HepG2 (cell line): ENCODE results near the gene PDE6C. TPM values are rescaled to one million over a fixed set of nuclear protein-coding genes. Genes with fewer than 3 reads are reported as not detected.

Experiments
- ATAC-seq: fragments of 200-7000 bp; cut with Tn5 transposase; 3 replicates; pipeline ENCODE4 v1.9.1; 2020; ENCODE audit warnings: mild to moderate bottlenecking, moderate library complexity
- BruUV-seq: library from RNA; stranded (reverse); fragments of 400-500 nt; replicated peaks from 2 replicates; lab custom pipeline; 2021; lab: Mats Ljungman, UMichigan
- CTCF ChIA-PET: fragments of 300-600 bp; formaldehyde crosslinking; extraction: SDS; loops from one replicate; lab custom pipeline; 2021; ENCODE audit warnings: low total read pairs, inconsistent platforms, low intra/inter-chr PET ratio; lab: Yijun Ruan, JAX
- POLR2A ChIA-PET: fragments of 350-600 bp; sonication (Branson Sonifier 250); formaldehyde crosslinking; loops from one replicate; lab custom pipeline; 2020; ENCODE audit warnings: antibody characterized with exemption, inconsistent platforms; lab: Yijun Ruan, JAX
- DNase-seq: peaks from one replicate; pipeline ENCODE4 v3.0.0-alpha.2; 2015; ENCODE audit warnings: low spot score
- FAIRE-seq: peaks from 3 replicates; lab custom pipeline; 2011; peaks lifted over from hg19 to GRCh38; lab: Jason Lieb, UNC
- H2AFZ ChIP-seq: one replicate; pipeline ENCODE4 v1.6.1; 2011; ENCODE audit warnings: low read length, inconsistent platforms
- H3K27ac ChIP-seq: fragments of 300-600 bp; 3 replicates; pipeline ENCODE4 v1.8.0; 2011; ENCODE audit warnings: mixed run types, mild to moderate bottlenecking, mixed read lengths, low read length, inconsistent platforms; ENCODE audit not compliant: insufficient read depth; ENCODE audit errors: extremely low read length
- H3K27me3 ChIP-seq, 2 experiments: fragments of 200-600 bp in 1 of 2; 2 replicates in 1 of 2; 3 replicates in 1 of 2; pipeline versions ENCODE4 v1.6.0 to v1.8.0; 2011; ENCODE audit warnings: low read length in 2 of 2, mild to moderate bottlenecking in 2 of 2, moderate library complexity in 2 of 2, inconsistent platforms in 1 of 2; ENCODE audit not compliant: insufficient read depth in 2 of 2, control insufficient read depth in 1 of 2
- H3K36me3 ChIP-seq, 2 experiments: fragments of 200-600 bp in 1 of 2; replicated peaks in 1 of 2; 2 replicates in 1 of 2; 3 replicates in 1 of 2; pipeline versions ENCODE4 v1.5.1 to v1.8.0; 2011; ENCODE audit warnings: low read length in 2 of 2, inconsistent platforms in 1 of 2; ENCODE audit not compliant: insufficient read depth in 2 of 2, control insufficient read depth in 1 of 2
- H3K4me1 ChIP-seq: 2 replicates; pipeline ENCODE4 v1.5.1; 2012; ENCODE audit warnings: low read length, inconsistent platforms; ENCODE audit not compliant: insufficient read depth
- H3K4me2 ChIP-seq: 2 replicates; pipeline ENCODE4 v1.6.0; 2011; ENCODE audit warnings: low read depth, low read length, inconsistent platforms
- H3K4me3 ChIP-seq, 3 experiments: fragments of 200-600 bp in 1 of 3; sonication (generic), shearing (Covaris generic) in 1 of 3; replicated peaks in 1 of 3; 2 replicates each; pipeline ENCODE4 v1.5.1; 2011 to 2016; ENCODE audit warnings: low read length in 3 of 3, inconsistent platforms in 2 of 3, low read depth in 2 of 3, mild to moderate bottlenecking in 2 of 3, control low read depth in 1 of 3, mixed read lengths in 1 of 3; ENCODE audit not compliant: insufficient read depth in 1 of 3
- H3K79me2 ChIP-seq: one replicate; pipeline ENCODE4 v1.6.1; 2011; ENCODE audit warnings: low read length, inconsistent platforms; ENCODE audit not compliant: insufficient read depth
- H3K9ac ChIP-seq: 2 replicates; pipeline ENCODE4 v1.6.0; 2011; ENCODE audit warnings: mild to moderate bottlenecking, low read depth, low read length, inconsistent platforms; ENCODE audit not compliant: insufficient read depth
- H3K9me3 ChIP-seq: 2 replicates; pipeline ENCODE4 v1.5.1; 2012; ENCODE audit warnings: mild to moderate bottlenecking, low read length
- H4K20me1 ChIP-seq: 2 replicates; pipeline ENCODE4 v1.6.0; 2011; ENCODE audit warnings: inconsistent platforms, mild to moderate bottlenecking, low read length, moderate library complexity; ENCODE audit not compliant: insufficient read depth
- AGO2 ChIP-seq: fragments of 200-400 bp; formaldehyde crosslinking; optimal IDR thresholded peaks from 2 replicates; pipeline ENCODE3; 2017; ENCODE audit warnings: mild to moderate bottlenecking, low read depth, low read length, moderate library complexity
- CEBPB ChIP-seq: IDR thresholded peaks from 2 replicates; pipeline ENCODE4 v1.6.1; 2011; ENCODE audit warnings: low read depth, low read length, improper control_type of control experiment, borderline replicate concordance
- CEBPG ChIP-seq: IDR thresholded peaks from 2 replicates; pipeline ENCODE4 v1.6.1; 2016
- GATAD2A ChIP-seq: IDR thresholded peaks from 2 replicates; pipeline ENCODE4 v1.6.1; 2016
- MAF1 ChIP-seq: sonication (generic); formaldehyde crosslinking; IDR thresholded peaks from 2 replicates; pipeline ENCODE4 v1.5.0; 2020; ENCODE audit warnings: missing genetic modification reagents, borderline replicate concordance
- PHF8 ChIP-seq: sonication (generic); formaldehyde crosslinking; IDR thresholded peaks from 2 replicates; pipeline ENCODE4 v1.5.0; 2020; ENCODE audit warnings: missing genetic modification reagents
- POLR2A ChIP-seq, 2 experiments: IDR thresholded peaks; 2 replicates each; pipeline ENCODE4 v1.6.1; 2011; ENCODE audit warnings: low read depth in 2 of 2, low read length in 2 of 2, mild to moderate bottlenecking in 1 of 2, moderate library complexity in 1 of 2; ENCODE audit not compliant: insufficient read depth in 1 of 2
- POLR2G ChIP-seq: fragments of 200-400 bp; formaldehyde crosslinking; IDR thresholded peaks from 2 replicates; pipeline ENCODE4 v1.6.1; 2018; ENCODE audit warnings: mild to moderate bottlenecking, low read depth, low read length, moderate library complexity
- RBFOX2 ChIP-seq: fragments of 200-400 bp; formaldehyde crosslinking; IDR thresholded peaks from 2 replicates; pipeline ENCODE4 v1.6.1; 2017; ENCODE audit warnings: low read depth, mild to moderate bottlenecking, low read length
- TBP ChIP-seq: sonication (generic); formaldehyde crosslinking; IDR thresholded peaks from 2 replicates; pipeline ENCODE4 v1.5.0; 2020; ENCODE audit warnings: missing genetic modification reagents
- TCF7 ChIP-seq: sonication (generic); IDR thresholded peaks from 2 replicates; pipeline ENCODE4 v1.6.1; 2016; ENCODE audit warnings: antibody characterized with exemption, low read depth
- ZKSCAN1 ChIP-seq: fragments of 150-350 bp; IDR thresholded peaks from 2 replicates; pipeline ENCODE4 v1.6.1; 2014; ENCODE audit warnings: low read length
- ZNF296 ChIP-seq: sonication (generic); formaldehyde crosslinking; conservative IDR thresholded peaks from 2 replicates; pipeline ENCODE4 v1.5.0; 2020; ENCODE audit warnings: mild to moderate bottlenecking, missing genetic modification reagents
- ZNF746 ChIP-seq: sonication (generic); formaldehyde crosslinking; IDR thresholded peaks from 2 replicates; pipeline ENCODE4 v1.8.0; 2022; ENCODE audit warnings: mild to moderate bottlenecking, missing genetic modification reagents
- ZNF788 ChIP-seq: sonication (generic); formaldehyde crosslinking; IDR thresholded peaks from 2 replicates; pipeline ENCODE4 v1.5.0; 2020; ENCODE audit warnings: mild to moderate bottlenecking, missing genetic modification reagents, borderline replicate concordance
- ZNF883 ChIP-seq: sonication (generic); formaldehyde crosslinking; IDR thresholded peaks from 2 replicates; pipeline ENCODE4 v1.5.1; 2020; ENCODE audit warnings: mild to moderate bottlenecking, missing genetic modification reagents; ENCODE audit errors: not compliant biosample characterization
- WGBS: methylation state at CpG from one replicate; pipeline ENCODE4 v1.1.6; 2017; ENCODE audit warnings: low lambda C conversion rate; 5-methylcytosine and 5-hydroxymethylcytosine counted together
- in situ Hi-C: cut with HindIII; loops from 2 replicates; pipeline ENCODE4 v1.10.0; 2017; ENCODE audit warnings: low pct_unique_long_range_greater_than_20kb; ENCODE audit not compliant: extremely low pct_ligation_motif_present
- intact Hi-C: fragments of 100-400 bp; cut with micrococcal nuclease; formaldehyde crosslinking; loops from one replicate; pipeline ENCODE4 v1.10.0; 2022; ENCODE audit not compliant: unreplicated experiment
- polyA plus RNA-seq, 8 experiments: library from polyadenylated mRNA; depleted of rRNA in 3 of 8; stranded (reverse) in 7 of 8; unstranded in 1 of 8; fragments of >200 nt; fragmentation: Illumina TruSeq in 4 of 8; extraction: Trizol in 4 of 8; gene quantifications; 2 replicates each; pipeline versions ENCODE4 v1.2.1 to v1.2.3, GENCODE V29; 2011 to 2016; ENCODE audit warnings: low read depth in 4 of 8, missing spikeins in 1 of 8, mixed read lengths in 1 of 8; ENCODE audit not compliant: insufficient read depth in 1 of 8
- total RNA-seq, 5 experiments: library from RNA; depleted of rRNA; stranded (reverse); fragments of >200 nt; fragmentation: Illumina TruSeq; extraction: Trizol; gene quantifications; 2 replicates each; pipeline ENCODE4 v1.2.3, GENCODE V29; 2016; ENCODE audit warnings: low read depth in 1 of 5
- TF ChIP-seq, protein P1 (sequence below): sonication (generic); formaldehyde crosslinking; IDR thresholded peaks from 2 replicates; pipeline ENCODE4 v1.5.1; 2020; ENCODE audit warnings: missing genetic modification reagents, mild to moderate bottlenecking, borderline replicate concordance
- TF ChIP-seq, protein P2 (sequence below): sonication (generic); formaldehyde crosslinking; IDR thresholded peaks from 2 replicates; pipeline ENCODE4 v1.5.1; 2020; ENCODE audit warnings: mild to moderate bottlenecking, missing genetic modification reagents
- TF ChIP-seq, protein P3 (sequence below): sonication (generic); formaldehyde crosslinking; IDR thresholded peaks from 2 replicates; pipeline ENCODE4 v1.5.0; 2020; ENCODE audit warnings: missing genetic modification reagents
- TF ChIP-seq, protein P4 (sequence below): sonication (generic); formaldehyde crosslinking; IDR thresholded peaks from 2 replicates; pipeline ENCODE4 v1.4.0; 2020; ENCODE audit warnings: missing genetic modification reagents

Gene PDE6C
- total and polyA plus RNA-seq, 2 of the 13 experiments (the other 11 are each of a cell fraction or from before 2014, with no cell fraction given), result 0.64 TPM; not detected in 1

DNA sequence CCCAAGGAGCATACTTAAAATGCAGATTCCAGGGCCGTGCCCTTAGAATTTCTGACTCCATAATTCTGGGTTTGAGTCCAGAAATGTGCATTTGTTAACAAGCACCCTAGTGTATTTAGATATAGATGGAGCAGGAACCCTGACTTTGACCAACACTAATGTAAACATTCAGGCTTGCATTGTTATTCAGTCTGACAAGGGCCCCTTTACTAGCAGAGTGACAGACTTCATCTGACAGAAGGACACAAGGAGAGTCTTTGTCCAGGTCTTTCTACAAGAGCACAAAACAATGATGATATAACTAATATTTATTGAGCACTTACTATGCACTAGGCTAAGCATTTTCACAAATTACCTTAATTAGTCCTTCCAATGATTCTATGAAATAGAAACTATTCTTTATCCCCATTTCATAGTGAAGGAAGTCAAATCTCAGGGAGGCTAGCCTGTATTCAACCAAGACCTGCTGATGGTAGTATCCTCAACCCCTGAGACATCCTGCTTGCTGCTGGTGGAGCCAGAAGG is 15.2 kb upstream of the PDE6C start (continued):
- TF ChIP-seq GATAD2A, result no peak; the same call in 1 of the 2 replicates

DNA sequence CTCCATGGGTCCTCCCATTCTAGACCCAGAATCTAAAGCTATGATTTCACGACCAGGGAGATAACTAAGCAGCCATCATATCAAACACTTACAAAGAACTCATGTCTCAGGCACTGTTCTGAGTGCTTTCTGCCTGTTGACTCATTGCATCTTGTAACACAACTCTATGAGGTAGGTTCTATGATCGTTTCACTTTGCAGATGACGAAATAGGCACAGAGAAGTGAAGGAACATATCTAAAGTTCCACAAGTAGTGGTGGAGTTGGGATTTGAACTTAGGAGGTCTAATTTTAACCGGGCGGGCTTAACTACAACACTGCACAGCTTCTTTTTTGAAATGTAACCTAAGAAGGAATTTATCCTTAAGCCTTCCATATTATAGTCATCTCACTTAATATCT is 14.2 kb upstream of the PDE6C start:
- Histone ChIP-seq H2AFZ (no peak overlapping the region), H3K4me1 (peaks cover 70% of the 10 kb centered on the region), H3K4me3 (peak overlapping the region in 2 of 3 experiments; percentile 27 to 79; a peak in 3 of 6 replicates), H4K20me1 (peaks cover 68% of the 10 kb centered on the region), H3K36me3 (peaks cover 9 to 52% of the 10 kb centered on the region in 2 experiments), H3K4me2 (peak overlapping the region; percentile 75)
- no TSS peak for BruUV-seq
- intact Hi-C loops, result loop anchor here (10.0 kb wide), 1 partner anchor 53 kb away; no protein-coding TSS in a partner anchor
- CTCF ChIA-PET, result no interaction called here
- in situ Hi-C loops, result no loop called here
- no peak for FAIRE-seq
- WGBS, result 67% methylated on average over 5 of the region's 5 CpGs
- TF ChIP-seq MAF1 (CRISPR knock-in tag), result no peak
- 0 out of 2 replicates have a peak, but pooled peaks have one; percentile 8 for TF ChIP-seq POLR2G
- peak; percentile 29 for TF ChIP-seq AGO2
- peak; percentile 72 for TF ChIP-seq RBFOX2
- TF ChIP-seq, protein P1, sequence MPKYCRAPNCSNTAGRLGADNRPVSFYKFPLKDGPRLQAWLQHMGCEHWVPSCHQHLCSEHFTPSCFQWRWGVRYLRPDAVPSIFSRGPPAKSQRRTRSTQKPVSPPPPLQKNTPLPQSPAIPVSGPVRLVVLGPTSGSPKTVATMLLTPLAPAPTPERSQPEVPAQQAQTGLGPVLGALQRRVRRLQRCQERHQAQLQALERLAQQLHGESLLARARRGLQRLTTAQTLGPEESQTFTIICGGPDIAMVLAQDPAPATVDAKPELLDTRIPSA, result no peak
- TF ChIP-seq, protein P2, sequence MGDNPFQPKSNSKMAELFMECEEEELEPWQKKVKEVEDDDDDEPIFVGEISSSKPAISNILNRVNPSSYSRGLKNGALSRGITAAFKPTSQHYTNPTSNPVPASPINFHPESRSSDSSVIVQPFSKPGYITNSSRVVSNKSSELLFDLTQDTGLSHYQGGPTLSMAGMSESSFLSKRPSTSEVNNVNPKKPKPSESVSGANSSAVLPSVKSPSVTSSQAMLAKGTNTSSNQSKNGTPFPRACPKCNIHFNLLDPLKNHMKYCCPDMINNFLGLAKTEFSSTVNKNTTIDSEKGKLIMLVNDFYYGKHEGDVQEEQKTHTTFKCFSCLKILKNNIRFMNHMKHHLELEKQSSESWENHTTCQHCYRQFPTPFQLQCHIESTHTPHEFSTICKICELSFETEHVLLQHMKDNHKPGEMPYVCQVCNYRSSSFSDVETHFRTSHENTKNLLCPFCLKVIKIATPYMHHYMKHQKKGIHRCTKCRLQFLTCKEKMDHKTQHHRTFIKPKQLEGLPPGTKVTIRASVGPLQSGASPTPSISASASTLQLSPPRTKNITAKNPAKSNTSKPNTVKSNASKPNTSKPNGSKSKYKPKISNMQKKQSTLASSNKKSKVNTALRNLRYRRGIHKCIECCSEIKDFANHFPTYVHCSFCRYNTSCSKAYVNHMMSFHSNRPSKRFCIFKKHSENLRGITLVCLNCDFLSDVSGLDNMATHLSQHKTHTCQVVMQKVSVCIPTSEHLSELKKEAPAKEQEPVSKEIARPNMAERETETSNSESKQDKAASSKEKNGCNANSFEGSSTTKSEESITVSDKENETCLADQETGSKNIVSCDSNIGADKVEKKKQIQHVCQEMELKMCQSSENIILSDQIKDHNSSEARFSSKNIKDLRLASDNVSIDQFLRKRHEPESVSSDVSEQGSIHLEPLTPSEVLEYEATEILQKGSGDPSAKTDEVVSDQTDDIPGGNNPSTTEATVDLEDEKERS (CRISPR knock-in tag), result no peak
- TF ChIP-seq ZNF883 (CRISPR knock-in tag), result no peak
- no peak for TF ChIP-seq ZNF788 (CRISPR knock-in tag)
- no peak for TF ChIP-seq TCF7
- peak in 1 of 2 experiments; percentile 32; a peak in 2 of 4 replicates for TF ChIP-seq POLR2A (IDR thresholded peaks at IDR 0.05; ENCODE audit: insufficient read depth in 1 of 2, low read depth in 2 of 2, low read length in 2 of 2)
- no peak for TF ChIP-seq ZNF296 (CRISPR knock-in tag)
- TF ChIP-seq ZKSCAN1, result no peak
- no peak for TF ChIP-seq PHF8 (CRISPR knock-in tag)
- no peak for TF ChIP-seq ZNF746 (CRISPR knock-in tag)
- TF ChIP-seq CEBPG (CRISPR knock-in tag), result 0 out of 2 replicates have a peak, but pooled peaks have one; percentile 24
- TF ChIP-seq, protein P3, sequence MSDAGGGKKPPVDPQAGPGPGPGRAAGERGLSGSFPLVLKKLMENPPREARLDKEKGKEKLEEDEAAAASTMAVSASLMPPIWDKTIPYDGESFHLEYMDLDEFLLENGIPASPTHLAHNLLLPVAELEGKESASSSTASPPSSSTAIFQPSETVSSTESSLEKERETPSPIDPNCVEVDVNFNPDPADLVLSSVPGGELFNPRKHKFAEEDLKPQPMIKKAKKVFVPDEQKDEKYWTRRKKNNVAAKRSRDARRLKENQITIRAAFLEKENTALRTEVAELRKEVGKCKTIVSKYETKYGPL (CRISPR knock-in tag), result no peak
- TF ChIP-seq, protein P4, sequence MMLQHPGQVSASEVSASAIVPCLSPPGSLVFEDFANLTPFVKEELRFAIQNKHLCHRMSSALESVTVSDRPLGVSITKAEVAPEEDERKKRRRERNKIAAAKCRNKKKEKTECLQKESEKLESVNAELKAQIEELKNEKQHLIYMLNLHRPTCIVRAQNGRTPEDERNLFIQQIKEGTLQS (CRISPR knock-in tag), result no peak
- TF ChIP-seq TBP (CRISPR knock-in tag), result no peak
- TF ChIP-seq CEBPB, result peak; percentile 53; the same call in 1 of the 2 replicates
- TF ChIP-seq, all 625 proteins: peak for 6
- H3K9me3 ChIP-seq, result no peaks in the 10 kb centered on the region
- POLR2A ChIA-PET, result no interaction called here
- peak overlapping the region; percentile 48 for H3K27ac ChIP-seq
- H3K9ac ChIP-seq, result peak overlapping the region; percentile 37; the same call in 1 of the 2 replicates
- H3K27me3 ChIP-seq, result no peaks in the 10 kb centered on the region; a peak in 1 of 5 replicates
- H3K79me2 ChIP-seq, result peaks cover 32% of the 10 kb centered on the region
- DNase-seq (no peak), ATAC-seq (no peak)
